Endometrial microvascular endothelial cells (primary cell): ENCODE data around the gene ATG5. TPM values are rescaled to one million over a fixed set of nuclear protein-coding genes. Genes with fewer than 3 reads are reported as not detected.
"Not testable (repeated sequence)": the region's sequence is repeated elsewhere in the genome, so short reads cannot be mapped to it uniquely, and the experiment has no call there.

Experiments
- in situ Hi-C: cut with HindIII; loops from 2 replicates; pipeline ENCODE4 v1.10.0; 2017; ENCODE audit warnings: low sequenced_read_pairs, low pct_unique_long_range_greater_than_20kb; ENCODE audit errors: inconsistent ontology term
- total RNA-seq: library from RNA; depleted of rRNA; stranded (reverse); fragments of >200 nt; gene quantifications from one replicate; pipeline ENCODE4 v1.2.3, GENCODE V29; 2015; ENCODE audit errors: inconsistent ontology term

The ATG5 gene
- total RNA-seq, 1 donor from 2014 or later: 51.4 TPM

DNA sequence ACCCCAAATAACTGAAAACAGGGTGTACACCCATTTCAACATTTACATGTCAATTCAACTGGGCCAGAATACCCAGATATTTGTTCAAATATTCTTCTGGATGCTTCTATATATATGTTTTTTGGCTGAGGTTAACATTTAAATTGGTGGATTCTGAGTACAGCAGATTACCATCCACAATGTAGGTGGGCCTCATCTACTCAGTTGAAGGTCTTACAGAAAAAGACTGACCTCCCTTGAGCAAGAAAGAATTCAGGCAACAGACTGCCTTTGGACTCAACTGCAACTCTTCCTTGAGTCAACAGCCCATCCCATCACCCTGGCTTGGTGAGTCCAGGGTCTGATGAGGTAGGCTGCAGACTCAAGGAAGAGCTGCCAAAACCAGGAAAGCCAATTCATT, 84.1 kb downstream of the ATG5 start:
- in situ Hi-C loops: no loop called here

DNA sequence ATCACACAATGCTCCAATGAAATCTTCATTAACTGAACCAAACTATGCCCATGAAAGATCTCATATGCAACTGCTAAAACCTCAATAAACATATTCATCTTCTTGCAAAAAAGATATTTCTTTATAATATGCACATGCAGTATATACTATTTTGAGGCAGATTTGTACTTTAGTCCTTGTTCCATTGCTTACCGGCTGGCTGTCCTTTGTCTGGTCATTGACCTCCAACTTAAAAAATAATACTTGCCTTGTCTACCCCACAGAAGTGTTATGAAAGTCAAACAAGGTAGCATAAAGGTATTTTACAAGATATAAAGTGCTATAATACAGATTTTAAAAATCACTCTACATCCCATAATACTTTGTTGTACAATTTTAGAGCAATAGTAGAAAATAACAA, 88.3 kb downstream of the ATG5 start:
- in situ Hi-C loops: no loop called here

DNA sequence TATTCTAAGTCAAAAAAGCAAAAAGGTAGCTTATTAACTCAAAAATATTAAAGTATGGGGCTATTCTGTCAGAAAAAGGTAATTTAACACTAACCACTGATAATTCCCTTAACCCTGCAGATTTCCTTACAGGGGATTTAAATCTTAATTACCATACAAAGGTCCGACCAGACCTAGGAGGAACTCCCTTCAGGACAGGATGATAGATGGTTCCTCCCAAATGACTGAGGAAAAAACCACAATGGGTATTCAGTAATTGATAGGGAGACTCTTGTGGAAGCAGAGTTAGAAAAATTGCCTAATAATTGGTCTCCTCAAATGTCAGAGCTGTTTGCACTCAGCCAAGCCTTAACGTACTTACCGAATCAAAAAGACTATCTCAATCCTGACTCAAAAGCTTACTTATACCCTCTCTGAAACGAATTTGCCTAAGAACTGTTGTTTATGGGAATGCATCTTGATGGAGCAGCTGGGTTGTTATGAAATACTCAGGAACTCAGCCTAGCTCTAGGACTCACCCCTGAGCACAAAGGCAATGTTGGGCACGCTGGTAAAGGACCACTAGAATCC, 95.6 kb downstream of the ATG5 start:
- in situ Hi-C loops: not testable (repeated sequence)

DNA sequence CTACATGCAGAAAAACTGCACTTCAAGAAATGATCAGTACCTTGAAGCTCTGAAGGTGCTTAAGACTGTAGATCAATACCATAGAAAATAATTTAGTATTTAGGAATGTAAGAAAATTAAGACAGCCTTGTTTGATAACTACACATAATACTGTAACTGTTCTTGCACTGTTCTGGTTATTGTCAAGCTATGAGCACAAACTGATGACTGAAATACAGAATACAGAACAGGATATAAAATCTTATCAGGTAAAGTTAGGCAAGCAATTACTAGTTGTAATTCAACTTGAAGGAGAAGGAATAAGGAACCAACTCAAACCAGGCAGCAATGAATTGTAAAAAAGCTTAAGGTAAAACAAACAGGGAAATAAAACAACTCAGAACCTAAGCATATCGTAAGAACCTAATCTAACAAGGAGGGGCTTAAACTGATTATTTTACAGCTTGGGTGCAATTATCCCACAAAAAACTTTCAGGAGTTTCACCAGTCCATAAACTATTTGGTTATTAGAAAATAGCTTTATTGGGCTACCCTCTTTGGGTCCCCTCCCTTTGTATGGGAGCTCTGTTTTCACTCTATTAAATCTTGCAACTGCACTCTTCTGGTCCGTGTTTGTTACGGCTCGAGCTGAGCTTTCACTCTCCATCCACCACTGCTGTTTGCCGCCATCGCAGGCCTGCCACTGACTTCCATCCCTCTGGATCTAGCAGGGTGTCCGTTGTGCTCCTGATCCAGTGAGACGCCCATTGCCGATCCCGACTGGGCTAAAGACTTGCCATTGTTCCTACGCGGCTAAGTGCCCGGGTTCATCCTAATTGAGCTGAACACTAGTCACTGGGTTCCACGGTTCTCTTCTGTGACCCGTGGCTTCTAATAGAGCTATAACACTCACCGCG, 97.7 kb downstream of the ATG5 start:
- in situ Hi-C loops: no loop called here

DNA sequence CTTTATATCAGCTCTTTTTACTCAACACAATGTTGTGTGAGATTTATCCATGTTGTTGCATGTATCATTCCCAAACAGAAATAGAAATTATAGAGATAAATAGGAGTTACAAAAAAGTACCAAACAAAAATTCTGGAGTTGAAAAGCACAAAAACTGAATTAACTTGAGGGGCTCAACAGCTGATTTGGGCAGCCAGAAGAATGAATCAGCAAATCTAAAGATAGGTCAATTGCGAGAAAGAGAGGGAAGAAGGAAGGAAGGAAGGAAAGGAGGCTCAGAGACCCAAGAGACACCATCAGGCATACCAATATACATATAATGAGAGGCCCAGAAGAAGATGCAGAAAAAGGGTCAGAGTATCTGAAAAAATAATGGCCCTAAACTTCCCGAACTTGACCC, 98.9 kb downstream of the ATG5 start:
- in situ Hi-C loops: no loop called here

DNA sequence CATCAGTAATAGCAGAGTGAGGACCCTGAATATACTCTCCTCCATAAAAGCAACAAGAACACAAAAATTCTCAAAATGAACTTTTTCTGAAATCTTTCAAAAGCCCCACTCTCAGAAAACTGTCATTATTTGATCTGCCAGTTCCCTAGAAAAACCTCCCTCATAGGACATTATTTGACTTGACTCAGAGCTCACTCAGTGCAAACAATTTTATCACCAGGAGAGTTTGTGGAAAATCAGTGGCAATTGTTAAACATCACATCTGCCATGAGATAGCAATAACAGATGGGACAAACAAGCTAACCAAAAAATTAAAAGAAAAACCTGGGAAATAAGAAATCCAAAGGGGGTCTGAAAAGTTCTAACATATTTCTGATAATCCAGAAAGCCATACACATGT, 100.0 kb downstream of the ATG5 start:
- in situ Hi-C loops: no loop called here

DNA sequence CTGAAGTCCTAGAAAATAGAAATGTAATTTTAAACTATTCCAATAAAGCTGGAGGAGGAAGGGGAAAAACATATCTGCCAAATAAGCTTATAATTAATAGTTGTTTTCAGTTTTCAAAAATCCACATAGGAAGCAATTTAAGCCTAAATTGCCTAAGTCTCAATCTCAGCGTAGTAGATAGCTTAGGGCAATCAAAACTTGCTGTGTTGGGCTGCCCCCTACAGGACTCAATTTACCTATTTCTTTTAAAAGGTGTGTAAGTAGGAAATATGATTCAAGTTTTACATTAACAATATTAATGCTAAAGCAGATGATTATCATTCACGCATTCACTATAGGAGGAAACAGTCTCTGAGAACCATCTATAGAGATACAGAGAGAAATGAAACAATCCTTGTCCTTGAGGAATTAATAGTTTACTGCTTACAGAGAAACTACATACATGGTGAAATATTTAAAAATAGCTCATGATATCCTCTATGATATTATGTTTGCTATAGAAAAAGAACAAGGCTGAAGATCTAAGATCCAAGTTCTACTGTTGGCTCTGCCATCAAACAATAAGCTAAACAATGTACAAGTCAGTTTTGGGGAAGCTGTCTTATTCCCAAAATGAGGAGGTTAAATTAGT, 102.1 kb downstream of the ATG5 start:
- in situ Hi-C loops: no loop called here

DNA sequence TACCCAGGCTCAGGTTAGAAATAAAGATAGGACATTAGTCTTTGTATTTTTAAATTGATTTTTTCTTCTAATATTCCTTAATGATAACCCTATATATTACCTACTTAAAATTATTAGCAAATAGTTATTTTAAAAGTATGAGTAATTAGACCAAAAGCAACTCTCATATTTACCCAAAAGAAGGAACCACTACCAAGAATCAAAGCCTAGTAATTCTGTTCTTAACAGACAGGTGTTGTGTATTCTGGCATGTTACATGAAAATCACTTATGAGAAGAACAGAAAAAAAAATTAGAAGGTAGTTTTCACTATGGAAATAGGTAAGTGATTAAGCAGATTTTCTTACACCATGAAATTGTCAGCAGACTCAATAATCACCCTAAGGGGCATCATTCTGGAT, 105.1 kb downstream of the ATG5 start:
- in situ Hi-C loops: no loop called here

DNA sequence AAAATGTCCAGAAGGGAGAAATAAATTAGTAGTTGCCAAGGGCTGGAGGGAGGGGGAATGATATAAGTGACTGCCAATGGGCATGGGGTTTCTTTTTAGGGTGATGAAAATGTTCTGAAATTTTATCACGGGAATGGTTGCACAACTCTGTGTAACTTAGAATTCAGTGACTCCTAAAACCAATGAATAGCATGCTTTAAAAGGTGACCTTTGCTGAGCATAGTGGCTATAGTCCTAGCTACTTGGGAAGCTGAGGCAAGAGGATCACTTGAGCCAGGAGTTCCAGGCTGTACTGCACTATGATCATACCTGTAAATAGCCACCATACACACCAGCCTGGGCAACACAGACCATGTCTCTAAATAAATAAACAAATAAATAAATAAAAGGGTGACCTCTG, 109.0 kb downstream of the ATG5 start:
- in situ Hi-C loops: no loop called here

DNA sequence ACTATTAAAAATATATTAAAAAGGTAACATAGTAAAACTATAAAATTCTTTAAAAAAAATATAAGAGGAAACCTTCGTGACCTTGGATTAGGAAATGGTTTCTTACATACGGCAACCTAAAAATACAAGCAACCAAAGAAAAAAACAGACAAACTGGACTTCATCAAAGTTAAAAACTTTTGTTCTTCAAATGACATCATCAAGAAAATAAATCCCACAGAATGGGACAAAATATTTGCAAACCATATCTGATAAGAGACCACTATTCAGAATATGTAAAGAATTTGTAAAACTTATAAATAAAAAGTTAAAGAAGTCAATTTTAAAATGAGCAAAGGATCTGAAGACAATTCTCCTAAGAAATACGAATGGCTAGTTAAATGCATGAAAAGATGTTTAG, 110.0 kb downstream of the ATG5 start:
- in situ Hi-C loops: no loop called here

DNA sequence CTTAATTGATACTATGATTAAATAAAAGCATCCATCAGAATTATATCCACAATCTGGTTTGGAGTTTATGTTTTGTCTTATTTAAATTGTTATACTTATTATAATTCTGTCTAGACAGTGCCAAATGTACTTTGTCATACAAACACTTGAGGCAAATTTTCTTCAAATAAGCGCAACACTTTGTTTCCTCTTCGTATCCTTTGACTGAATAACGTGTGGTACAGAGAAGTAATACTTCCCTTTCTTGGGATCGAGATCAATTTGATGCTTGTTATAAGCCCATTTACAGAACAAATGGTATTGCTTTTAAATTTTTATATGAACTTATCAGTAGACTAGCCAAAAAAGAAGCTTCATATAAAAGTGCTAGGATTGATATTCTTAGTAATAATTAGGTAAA, 111.0 kb downstream of the ATG5 start:
- in situ Hi-C loops: no loop called here

DNA sequence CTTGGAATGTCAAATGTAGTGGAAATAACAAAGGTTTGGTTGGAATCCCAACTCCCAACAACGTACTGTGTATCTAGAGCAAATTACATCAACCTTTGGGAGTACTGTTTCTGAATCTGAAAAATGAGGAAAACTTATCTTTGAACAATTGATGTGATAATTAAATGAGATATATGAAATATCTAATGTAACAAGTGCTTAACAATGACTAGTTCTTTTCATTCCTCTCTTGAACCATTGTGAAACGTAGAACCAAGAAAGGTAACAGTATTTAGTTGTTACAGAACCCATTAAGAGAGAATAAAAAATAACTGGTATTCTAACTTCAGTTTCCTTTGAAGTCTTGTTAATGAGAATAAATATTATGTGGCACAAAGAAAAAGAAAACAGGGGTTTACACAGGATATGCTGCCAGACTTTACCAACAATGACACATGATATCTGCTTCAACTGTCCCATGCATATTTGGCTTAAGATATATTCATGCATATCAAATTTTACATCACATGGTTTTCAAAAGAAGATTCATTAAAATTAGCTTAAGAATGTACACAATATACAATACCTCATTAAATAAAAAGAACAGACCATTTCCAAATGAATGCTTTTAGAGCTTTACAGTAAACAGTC, 111.8 kb downstream of the ATG5 start:
- in situ Hi-C loops: no loop called here

DNA sequence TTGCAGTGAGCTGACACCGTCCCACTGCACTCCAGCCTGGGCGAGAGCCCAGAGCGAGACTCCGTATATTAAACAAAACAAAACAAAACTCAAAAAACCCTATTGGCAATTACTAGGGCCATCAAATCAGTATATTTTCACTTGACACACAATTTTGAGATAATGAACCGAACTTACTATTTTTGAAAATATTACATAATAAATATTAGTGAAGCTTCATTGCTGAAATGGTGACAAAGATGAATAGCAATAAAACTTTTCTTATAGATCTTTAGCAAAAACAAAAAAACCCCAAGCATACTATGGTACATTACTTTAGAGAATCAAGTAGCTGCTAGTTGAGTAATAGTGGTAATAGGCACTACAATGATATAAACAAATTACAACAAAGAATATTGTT, 113.0 kb downstream of the ATG5 start:
- in situ Hi-C loops: no loop called here

DNA sequence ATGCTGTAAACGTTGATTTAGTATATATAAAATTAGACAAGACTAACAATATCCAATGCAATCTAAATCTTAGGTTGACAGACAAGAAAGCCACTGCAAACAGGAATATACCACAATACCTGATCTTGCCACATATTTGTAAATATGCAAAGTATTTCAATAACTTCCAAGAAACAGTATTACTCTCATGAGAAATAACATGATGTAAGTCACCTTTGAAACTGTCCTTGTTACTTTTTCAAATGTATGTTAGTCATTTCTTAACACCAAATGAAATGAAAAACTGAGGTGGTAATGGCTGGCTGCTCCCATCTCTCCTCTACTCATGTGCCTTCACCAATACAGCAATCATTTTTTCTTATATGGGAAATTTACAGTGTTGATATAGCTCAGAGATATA, 118.7 kb downstream of the ATG5 start:
- in situ Hi-C loops: no loop called here

DNA sequence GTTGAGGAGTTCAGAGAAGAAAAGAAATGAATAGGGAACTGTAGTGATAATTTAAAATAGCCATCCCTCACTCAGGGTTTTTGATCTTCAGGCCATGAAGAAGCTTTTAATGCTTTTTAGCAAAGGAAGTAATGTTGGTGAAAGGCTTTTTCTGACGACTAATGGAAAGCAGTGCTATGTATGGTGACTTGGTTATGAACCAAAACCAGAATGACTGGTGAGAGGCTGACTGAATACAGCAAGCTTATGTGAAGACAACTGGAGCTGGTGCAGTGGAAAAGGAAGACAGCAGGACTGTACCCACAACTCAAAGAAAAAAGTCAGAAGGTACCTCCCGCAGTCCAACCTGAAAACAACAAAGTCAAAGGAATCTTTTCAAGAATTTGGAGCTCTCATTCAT, 120.6 kb downstream of the ATG5 start:
- in situ Hi-C loops: no loop called here

DNA sequence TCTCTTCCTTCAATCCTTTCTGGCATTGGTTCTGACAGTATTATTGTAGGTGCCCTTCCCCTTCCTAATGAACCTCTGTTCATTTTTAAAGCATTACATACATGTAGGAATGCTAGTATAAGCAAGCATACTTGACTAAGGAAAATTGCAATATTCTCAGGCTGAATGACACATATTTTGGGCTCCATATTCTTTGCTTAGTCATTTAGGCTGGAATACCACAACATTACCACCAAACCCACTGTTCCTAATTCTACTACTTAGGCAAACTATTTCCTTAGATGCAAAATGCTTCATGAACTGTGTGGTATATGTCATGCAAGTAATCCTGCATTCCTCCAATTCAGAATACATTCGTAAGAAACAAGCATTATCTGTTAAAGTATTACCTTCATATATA, 125.6 kb downstream of the ATG5 start:
- in situ Hi-C loops: no loop called here

DNA sequence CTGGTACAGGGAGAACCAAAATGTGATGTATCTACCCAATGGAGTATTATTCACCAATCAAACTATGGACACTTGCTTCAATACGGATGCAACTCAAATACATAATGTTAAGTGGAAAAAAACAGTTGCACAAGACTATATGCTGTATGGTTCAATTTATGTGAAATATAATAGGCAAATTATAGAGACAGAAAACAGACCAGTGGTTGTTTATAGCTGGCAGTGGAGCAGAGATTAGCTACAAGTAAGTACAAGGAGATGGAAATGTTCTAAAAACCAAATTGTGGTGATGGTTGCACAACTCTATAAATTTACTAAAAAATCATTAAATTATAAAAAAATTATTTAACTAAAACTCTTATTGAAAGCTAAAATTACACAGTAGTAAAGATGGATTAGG, 126.2 kb downstream of the ATG5 start:
- in situ Hi-C loops: no loop called here

DNA sequence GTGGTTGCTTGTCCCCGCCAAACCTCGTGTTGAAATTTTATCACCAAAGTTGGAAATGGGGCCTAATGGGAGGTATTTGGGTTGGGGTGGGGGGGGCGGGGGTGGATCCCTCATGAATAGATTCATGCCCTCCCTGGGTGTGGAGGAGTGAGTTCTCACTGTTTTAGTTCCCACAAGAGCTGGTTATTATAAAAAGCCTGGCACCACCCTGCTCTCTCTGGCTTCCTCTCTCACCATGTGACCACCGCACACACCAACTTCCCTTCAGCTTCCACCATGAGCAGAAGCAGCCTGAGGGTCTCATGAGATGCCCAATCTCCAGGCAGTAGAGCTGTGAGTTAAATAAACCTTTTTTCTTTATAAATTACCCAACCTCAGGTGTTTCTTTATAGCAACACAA, 128.1 kb downstream of the ATG5 start:
- in situ Hi-C loops: no loop called here

DNA sequence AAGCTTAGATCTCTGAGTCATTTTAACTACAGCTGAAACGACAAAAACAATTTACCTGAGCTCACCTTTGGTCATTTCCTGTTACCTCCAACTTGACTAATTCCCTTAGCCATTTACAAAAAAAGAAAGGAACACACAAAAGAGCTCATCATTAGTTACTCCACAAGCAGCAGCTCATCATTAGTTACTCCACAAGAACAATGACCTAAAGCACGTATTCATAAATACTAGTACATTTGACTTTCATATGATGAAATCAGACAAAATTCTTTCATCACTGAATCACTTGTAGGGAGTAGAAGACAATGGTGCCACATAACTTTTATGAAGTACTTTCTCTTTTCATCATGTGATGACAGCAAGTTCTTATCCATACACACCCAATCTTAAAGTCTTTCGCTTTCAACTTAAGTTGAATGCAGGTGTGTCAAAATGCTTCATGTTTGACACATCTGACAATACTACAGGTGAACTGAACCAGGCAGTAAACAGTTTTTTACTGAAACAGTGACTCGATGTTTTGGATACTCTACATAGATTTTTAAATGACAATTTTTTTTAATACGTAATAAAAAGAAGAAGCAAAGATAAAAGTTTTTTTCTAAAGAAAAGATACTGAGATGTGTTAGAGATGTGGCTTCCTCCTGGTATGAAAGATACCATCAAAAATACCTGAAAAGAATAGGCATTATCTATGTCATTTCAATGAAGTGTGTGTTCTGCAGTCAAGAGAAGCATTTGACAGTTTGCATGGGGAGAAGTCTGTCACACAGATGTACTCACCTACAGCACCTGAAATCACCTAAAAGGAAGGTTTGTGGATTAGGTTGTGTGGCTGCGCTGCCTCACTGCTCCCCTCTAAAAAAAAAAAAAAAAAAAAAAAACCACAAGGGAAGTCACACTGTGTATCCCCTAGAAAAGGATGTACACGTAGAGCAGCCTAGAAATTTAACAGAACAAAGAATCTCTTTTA, 130.3 kb downstream of the ATG5 start:
- in situ Hi-C loops: no loop called here
